CD4-positive, alpha-beta T cell treated with Interleukin-6 for 4 hours (primary cell): Measurements from ENCODE around the gene CRACR2A.

ENCODE experiments used
- DNase-seq: peaks from one replicate; pipeline ENCODE4 v3.0.0-alpha.2; 2020; ENCODE audit warnings: mixed read lengths

The CRACR2A gene

DNA sequence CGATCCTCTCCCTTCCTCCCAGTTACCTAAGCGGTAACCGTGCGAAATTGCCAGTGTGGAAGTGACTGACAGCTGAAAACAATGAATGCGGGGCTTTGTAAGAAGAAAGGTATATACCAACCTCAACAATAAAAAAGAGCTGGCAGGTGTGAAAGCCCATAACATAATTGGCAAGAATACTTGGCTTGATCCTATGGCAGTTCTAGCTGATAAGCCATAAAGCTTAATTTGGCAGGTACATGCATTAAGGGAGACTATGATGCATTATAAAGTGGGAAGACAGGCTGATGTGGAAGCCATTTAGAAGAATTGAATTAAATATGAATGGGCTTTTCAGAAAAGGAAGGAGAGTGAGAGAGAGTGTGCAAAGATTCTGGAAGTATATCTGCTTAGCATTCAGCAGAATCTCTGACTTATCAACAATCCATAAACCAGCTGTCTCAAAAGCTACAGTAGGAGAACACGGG, 71.3 kb downstream of the CRACR2A start:
- DNase-seq, result no peak

DNA sequence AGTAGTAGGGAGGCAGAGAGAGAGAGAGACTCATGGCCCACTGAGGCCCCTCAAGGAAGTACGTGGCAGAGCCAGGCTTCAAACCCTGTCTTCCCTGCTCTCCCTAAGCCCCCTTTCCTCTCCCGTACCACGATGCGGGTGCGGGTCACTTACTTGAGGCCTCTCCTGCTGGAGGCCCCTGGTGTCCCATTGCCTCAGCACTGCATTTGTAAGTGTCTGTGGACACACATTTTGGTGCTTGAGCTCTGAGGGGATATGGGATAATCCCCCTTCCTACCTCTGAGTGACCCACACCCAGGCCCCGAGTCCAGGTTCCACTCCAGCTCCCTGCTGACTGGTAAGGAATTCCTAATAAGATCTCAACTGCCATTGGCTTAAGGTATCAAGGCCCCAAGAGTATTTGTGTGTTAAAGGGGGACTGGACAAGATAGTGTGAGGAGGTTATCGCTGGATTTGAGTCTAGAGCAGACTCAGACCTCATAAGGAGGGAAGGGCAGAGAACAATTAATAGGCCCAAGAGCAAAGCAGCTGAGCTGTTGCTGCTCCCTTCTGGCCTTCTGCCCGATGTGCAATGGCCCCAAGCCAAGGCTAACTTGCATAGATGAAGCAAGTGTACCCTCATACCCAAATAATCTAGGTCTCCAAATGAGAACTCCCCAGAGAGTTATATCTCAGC, 71.9 kb downstream of the CRACR2A start:
- DNase-seq, result no peak

DNA sequence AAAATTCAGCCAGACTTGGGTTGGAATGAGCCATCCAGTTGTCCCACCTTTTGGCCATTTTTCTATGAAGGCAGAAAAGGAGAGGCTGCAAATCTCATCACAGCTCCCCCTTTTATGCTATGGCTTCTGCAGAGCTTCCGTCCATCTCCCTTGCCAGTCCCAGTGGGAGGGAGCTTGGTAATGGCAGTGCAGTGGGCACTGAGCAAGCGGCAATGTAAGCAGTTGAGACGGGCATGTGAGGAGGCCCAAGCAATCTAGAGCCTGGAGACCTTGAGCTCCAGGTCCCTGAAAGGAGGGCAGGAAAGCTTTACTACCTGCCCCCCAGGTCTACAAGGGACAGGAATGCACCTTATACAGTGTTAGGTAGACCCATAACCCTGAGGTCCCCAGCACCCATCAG, 73.1 kb downstream of the CRACR2A start:
- no peak for DNase-seq

GRCh38 chr12:3677609-3678008, 75.3 kb downstream of the CRACR2A start:
- no peak for DNase-seq

- no peak for DNase-seq
Observed at GRCh38 chr12:3673981-3674708, 78.8 kb downstream of the CRACR2A start.

- DNase-seq, result no peak
Observed at GRCh38 chr12:3672113-3672509, 80.8 kb downstream of the CRACR2A start.

DNA sequence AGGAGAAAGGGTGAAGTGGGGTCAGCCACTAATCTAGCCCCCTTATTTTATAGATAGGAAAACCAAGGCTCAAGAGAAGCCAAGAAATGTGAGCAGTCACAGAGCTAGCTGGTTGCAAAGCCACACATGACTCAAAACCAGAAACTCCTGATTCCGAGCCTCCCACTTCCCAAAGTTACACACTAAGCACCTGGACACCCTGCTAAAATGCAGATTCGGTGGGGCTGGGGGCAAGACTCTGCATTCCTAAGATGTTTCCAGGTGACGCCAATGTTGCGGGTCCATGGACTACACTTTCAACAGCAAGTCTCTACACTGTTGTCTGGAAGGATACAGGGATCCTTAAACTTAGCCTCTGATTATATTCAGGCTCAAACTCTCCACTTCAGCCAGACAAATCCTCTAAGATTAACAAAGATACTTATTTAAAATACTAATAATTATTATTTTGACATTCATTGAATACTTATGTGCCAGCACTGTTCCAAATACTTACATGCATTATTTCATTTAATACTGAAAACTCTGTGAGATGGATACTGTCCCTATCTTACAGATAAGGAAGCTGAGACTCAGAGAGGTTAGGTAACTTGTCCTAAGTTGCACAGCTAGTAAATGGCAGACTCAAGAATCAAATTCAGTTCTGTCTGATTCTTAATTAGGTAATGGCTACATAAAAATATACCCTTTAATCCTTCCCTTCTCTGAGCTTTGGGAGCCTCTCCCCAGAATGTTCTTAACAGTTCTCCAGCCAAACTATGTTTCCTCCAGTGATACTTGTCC, 81.4 kb downstream of the CRACR2A start:
- no peak for DNase-seq

GRCh38 chr12:3670083-3670620, 82.8 kb downstream of the CRACR2A start:
- no peak for DNase-seq

DNA sequence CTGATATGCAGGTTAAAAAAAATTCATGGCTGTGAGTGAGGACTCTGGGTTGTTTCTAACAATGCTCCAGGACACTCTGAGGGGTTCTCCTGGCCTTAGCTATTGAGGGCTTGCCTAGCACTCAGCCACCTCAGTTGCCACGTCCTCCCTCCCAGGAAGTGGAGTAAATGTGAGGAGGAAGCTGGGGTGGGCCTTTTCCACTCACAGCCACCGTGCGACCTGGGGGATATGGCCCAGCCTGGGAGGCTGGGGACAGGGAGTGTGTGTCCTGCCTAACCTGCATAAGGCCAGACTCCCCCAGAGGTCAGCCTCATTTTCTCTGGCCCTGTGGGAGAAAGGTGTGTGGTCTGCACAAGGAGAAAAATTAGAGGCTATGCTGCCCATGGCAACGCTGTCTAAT, 83.3 kb downstream of the CRACR2A start:
- no peak for DNase-seq

- no peak for DNase-seq
Observed at GRCh38 chr12:3668479-3669165, 84.3 kb downstream of the CRACR2A start.

DNA sequence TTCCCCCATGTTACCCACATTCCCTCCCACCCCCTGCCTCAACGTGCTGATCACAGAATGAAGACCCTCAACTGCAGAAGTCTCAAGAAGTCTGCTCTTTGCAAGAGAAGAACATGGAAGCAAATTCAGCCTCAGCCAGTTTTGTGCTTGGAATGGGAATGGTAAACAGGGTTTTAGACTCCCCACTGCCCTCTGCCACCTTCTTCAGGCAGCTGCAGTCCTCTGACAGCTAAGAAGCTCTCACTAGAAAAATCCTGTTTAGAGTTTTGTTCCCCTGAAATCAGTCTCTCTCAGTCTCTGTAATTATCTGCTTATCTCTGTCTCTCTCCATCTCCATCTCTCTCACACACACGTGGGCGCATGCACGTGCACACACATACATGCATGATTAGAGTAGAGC, 85.4 kb downstream of the CRACR2A start:
- DNase-seq, result no peak

GRCh38 chr12:3666441-3666840, 86.5 kb downstream of the CRACR2A start:
- DNase-seq, result no peak

- DNase-seq, result no peak
Observed at GRCh38 chr12:3662521-3662921, 90.4 kb downstream of the CRACR2A start.

- DNase-seq, result no peak
Observed at GRCh38 chr12:3661028-3661427, 91.9 kb downstream of the CRACR2A start.

DNA sequence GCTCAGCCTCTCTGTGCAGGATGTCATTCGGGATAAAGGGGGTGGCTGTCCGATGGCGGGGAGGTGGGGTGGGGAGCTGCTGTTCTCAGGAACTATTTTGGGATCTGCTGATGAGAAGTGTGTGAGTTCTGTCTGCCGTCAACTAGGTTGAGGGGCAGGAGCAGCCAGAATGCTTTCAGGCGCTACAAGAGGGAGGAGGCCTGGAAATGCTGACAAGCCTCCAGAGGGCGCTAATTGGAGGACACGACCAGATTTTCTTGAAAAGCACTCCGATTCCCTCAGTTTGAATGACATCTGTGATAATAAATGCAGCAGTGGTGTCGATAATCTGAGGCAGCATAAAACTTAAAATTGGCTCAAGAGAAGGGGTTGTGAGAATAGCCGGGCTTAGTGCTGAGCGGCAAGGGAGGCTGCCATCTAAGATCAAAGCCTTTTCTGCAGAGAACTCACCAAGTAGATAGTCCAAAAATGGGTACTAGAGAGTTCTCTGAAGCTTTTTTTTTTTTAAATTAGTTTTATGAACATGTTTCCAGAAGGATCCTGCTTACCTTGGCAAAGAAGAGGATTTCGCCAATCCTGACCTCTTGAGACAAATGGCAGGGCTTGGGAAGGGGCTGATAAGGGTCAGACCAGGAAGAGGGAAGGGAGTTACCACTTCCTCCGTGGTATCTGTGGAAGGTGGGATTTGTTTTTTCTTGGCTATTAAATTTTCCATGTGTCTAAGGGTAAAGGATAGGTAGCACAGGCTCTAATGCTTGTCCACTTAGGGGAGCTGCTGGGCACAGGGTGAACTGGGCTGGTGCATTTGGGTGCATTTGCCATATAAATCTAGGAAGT, 94.4 kb downstream of the CRACR2A start:
- peak; percentile 42 for DNase-seq

- DNase-seq, result no peak
Observed at GRCh38 chr12:3656946-3657622, 95.8 kb downstream of the CRACR2A start.

DNA sequence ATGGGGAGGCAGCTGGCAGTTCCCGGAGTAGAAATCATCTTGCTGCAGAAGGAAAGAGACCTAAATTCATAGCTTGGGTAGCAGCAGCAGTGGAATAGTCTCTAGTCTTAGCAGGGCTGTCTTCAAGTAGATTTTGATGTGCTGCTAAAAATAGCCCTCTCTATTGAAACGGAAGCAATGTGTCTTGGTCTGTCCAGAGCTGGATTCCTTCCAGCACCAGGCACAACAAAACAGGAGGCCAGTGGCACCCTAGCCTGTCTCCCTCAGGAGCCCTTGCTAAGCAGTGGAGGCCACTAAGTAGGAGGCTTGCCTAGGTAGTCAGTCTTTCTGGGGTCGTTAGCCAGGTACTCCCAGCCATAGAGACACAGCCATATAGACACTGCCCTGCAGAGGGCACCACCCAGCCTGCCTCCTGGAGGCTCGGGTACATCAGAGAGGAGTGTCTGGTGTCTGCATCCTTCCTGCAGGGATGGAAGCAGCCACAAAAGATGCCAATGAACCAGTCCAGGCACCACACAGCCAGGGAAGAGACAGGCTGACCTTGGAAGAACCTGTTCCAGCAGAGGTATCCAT, 97.5 kb downstream of the CRACR2A start:
- peak; percentile 33 for DNase-seq

DNA sequence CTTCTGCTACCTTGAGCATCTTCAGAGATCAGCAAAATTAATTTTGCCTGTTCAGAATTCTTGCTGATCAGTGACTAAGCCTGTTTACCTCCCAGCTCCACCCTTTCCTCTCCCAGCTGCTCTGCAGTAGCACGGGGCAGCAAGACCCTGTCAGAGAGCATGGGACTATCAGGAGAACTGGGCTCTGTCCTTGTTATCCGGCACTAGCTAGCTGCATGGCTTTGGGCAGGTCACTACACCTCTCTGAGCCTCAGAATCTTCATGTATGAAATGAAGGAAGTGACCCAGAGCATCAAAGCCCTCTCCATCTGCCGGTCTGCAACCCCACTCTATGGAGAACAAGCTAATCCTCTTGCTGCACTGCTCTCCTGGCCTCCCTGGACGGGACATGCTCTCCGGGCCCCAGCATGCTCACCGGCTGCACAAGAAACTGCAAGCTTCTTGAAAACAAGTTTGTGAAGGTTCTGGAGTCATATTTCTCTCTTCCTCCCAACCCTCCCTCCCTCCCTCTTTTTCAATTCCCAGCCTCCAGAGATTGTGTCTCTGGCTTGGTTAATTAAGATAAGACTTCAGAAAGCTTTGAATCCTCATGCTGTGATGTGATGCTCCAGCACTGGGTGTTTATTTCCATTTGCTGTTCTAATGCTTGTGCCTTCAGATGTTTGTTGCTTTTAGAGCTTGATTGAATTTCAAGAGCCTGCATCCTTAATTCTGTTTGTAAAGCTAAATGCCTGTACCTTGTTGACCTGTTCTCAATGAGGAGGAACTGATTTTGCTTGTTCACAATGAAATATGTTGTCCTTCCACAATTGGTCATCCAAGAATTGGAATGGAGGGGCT, 101.1 kb downstream of the CRACR2A start:
- no peak for DNase-seq

- no peak for DNase-seq
Observed at GRCh38 chr12:3647504-3647903, 105.4 kb downstream of the CRACR2A start.
